Right lobe of liver (tissue), 4 donors: ENCODE results near the gene FGF16.
"Not testable (repeated sequence)": the region's sequence is repeated elsewhere in the genome, so short reads cannot be mapped to it uniquely, and the experiment has no call there.

Source experiments
- POLR2A ChIP-seq: fragments of 450-650 bp; IDR thresholded peaks from one replicate; pipeline ENCODE4 v1.6.1; 2017; ENCODE audit warnings: antibody characterized with exemption, mild to moderate bottlenecking
- TF ChIP-seq, protein P1 (sequence below), 4 donors: fragments of 200-600 bp in 3 of 4; fragments of 450-650 bp in 1 of 4; IDR thresholded peaks; one replicate each; pipeline versions ENCODE4 v1.5.1 to v1.8.0; 2016 to 2022; ENCODE audit warnings: antibody characterized with exemption in 4 of 4, mild to moderate bottlenecking in 2 of 4
- donor health status: DM: no; HTN: no; CAD: no.
- donor health status: DM: no; HTN: no; CAD: no.
- donor health status: DM: no; HTN: yes; CAD: no.

DNA sequence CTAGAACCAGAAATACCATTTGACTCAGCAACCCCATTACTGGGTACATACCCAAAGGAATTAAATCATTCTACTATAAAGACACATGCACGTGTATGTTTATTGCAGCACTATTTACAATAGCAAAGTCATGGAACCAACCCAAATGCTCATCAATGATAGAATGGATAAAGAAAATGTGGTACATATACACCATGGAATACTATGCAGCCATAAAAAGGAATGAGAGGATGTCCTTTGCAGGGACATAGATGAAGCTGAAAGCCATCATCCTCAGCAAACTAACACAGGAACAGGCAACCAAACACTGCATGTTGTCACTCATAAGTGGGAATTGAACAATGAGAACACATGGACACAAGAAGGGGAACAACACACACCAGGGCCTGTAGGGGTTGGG, 53.0 kb downstream of the FGF16 start:
- TF ChIP-seq POLR2A: not testable (repeated sequence)
- TF ChIP-seq, protein P1, sequence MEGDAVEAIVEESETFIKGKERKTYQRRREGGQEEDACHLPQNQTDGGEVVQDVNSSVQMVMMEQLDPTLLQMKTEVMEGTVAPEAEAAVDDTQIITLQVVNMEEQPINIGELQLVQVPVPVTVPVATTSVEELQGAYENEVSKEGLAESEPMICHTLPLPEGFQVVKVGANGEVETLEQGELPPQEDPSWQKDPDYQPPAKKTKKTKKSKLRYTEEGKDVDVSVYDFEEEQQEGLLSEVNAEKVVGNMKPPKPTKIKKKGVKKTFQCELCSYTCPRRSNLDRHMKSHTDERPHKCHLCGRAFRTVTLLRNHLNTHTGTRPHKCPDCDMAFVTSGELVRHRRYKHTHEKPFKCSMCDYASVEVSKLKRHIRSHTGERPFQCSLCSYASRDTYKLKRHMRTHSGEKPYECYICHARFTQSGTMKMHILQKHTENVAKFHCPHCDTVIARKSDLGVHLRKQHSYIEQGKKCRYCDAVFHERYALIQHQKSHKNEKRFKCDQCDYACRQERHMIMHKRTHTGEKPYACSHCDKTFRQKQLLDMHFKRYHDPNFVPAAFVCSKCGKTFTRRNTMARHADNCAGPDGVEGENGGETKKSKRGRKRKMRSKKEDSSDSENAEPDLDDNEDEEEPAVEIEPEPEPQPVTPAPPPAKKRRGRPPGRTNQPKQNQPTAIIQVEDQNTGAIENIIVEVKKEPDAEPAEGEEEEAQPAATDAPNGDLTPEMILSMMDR (IDR thresholded peaks at IDR 0.05): not testable (repeated sequence)
